K562 (cell line): ENCODE measurements around the gene ITGA3. TPM values are rescaled to one million over a fixed set of nuclear protein-coding genes. Genes with fewer than 3 reads are reported as not detected.

Experiments
- ATAC-seq: fragments of 200-7000 bp; cut with Tn5 transposase; 3 replicates; pipeline ENCODE4 v1.9.1; 2020; ENCODE audit warnings: moderate library complexity
- BruUV-seq: library from RNA; stranded (reverse); fragments of 400-500 nt; replicated peaks from 2 replicates; lab custom pipeline; 2021; lab: Mats Ljungman, UMichigan
- CTCF ChIA-PET: fragments of 300-600 bp; formaldehyde crosslinking; extraction: SDS; loops from one replicate; lab custom pipeline; 2021; ENCODE audit warnings: low intra/inter-chr PET ratio; lab: Yijun Ruan, JAX
- POLR2A ChIA-PET: fragments of 300-600, 350-650 bp; sonication (Branson Sonifier 250); formaldehyde crosslinking; extraction: SDS; loops from one replicate; lab custom pipeline; 2021; ENCODE audit warnings: antibody characterized with exemption, inconsistent platforms; lab: Yijun Ruan, JAX
- DNase-seq, 4 experiments: peaks; one replicate each; pipeline versions ENCODE4 v3.0.0 to v3.0.0-alpha.2; 2011 to 2018; ENCODE audit warnings: low spot score in 3 of 4, mixed read lengths in 3 of 4; ENCODE audit errors: extremely low read depth in 1 of 4
- FAIRE-seq: peaks from 2 replicates; lab custom pipeline; 2011; peaks lifted over from hg19 to GRCh38; lab: Jason Lieb, UNC
- H2AFZ ChIP-seq: 2 replicates; pipeline ENCODE4 v1.6.0; 2011; ENCODE audit warnings: low read depth, low read length, control low read depth, inconsistent platforms
- H3K27ac ChIP-seq: fragments of 200-600 bp; 3 replicates; pipeline ENCODE4 v1.8.0; 2011; ENCODE audit warnings: low read depth, mild to moderate bottlenecking, control low read depth, inconsistent platforms, low read length, moderate library complexity, mixed read lengths; ENCODE audit errors: extremely low read depth
- H3K27me3 ChIP-seq, 2 experiments: fragments of 300-600 bp in 1 of 2; 2 replicates in 1 of 2; 3 replicates in 1 of 2; pipeline versions ENCODE4 v1.6.0 to v1.8.0; 2011; ENCODE audit warnings: inconsistent platforms in 2 of 2, low read length in 2 of 2, mild to moderate bottlenecking in 1 of 2, mixed read lengths in 1 of 2, moderate library complexity in 1 of 2; ENCODE audit not compliant: control insufficient read depth in 2 of 2, insufficient read depth in 2 of 2
- H3K36me3 ChIP-seq: fragments of 300-600 bp; 3 replicates; pipeline ENCODE4 v1.8.0; 2011; ENCODE audit warnings: mild to moderate bottlenecking, low read length, inconsistent platforms; ENCODE audit not compliant: control insufficient read depth, insufficient read depth
- H3K4me1 ChIP-seq, 2 experiments: fragments of 200-600 bp in 1 of 2; replicated peaks in 1 of 2; 2 replicates in 1 of 2; 3 replicates in 1 of 2; pipeline versions ENCODE4 v1.5.1 to v1.8.0; 2011; ENCODE audit warnings: inconsistent platforms in 2 of 2, low read length in 2 of 2, mild to moderate bottlenecking in 1 of 2, mixed read lengths in 1 of 2, moderate library complexity in 1 of 2; ENCODE audit not compliant: control insufficient read depth in 2 of 2, insufficient read depth in 2 of 2
- H3K4me2 ChIP-seq: 2 replicates; pipeline ENCODE4 v1.6.1; 2011; ENCODE audit warnings: low read length, control low read depth, inconsistent platforms, mixed read lengths; ENCODE audit not compliant: insufficient read depth
- H3K4me3 ChIP-seq: fragments of 200-600 bp; sonication (generic), shearing (Covaris generic); 2 replicates; pipeline ENCODE4 v1.5.1; 2016; ENCODE audit warnings: control low read depth, inconsistent platforms
- H3K79me2 ChIP-seq: fragments of 200-600 bp; 3 replicates; pipeline ENCODE4 v1.8.0; 2011; ENCODE audit warnings: low read length, inconsistent platforms; ENCODE audit not compliant: control insufficient read depth, insufficient read depth
- H3K9ac ChIP-seq, 2 experiments: 2 replicates each; pipeline versions ENCODE4 v1.6.0 to v1.6.1; 2011; ENCODE audit warnings: low read depth in 2 of 2, low read length in 2 of 2, control low read depth in 1 of 2, inconsistent platforms in 1 of 2, mild to moderate bottlenecking in 1 of 2, mixed read lengths in 1 of 2; ENCODE audit not compliant: insufficient read depth in 1 of 2
- H3K9me1 ChIP-seq: one replicate; pipeline ENCODE4 v1.6.0; 2011; ENCODE audit warnings: inconsistent platforms, mild to moderate bottlenecking, low read length, moderate library complexity; ENCODE audit not compliant: control insufficient read depth, insufficient read depth
- H3K9me3 ChIP-seq: replicated peaks from 2 replicates; pipeline ENCODE4 v1.5.1; 2011; ENCODE audit warnings: low read depth, low read length, inconsistent platforms; ENCODE audit not compliant: control insufficient read depth, insufficient read depth
- H4K20me1 ChIP-seq: replicated peaks from 2 replicates; pipeline ENCODE4 v1.6.1; 2011; ENCODE audit warnings: low read length, inconsistent platforms, mixed read lengths; ENCODE audit not compliant: control insufficient read depth, insufficient read depth
- CBX5 ChIP-seq: IDR thresholded peaks from 2 replicates; pipeline ENCODE4 v1.6.1; 2014; ENCODE audit warnings: low read depth, borderline replicate concordance
- CCAR2 ChIP-seq: fragments of 200-400 bp; formaldehyde crosslinking; IDR thresholded peaks from 2 replicates; pipeline ENCODE4 v1.6.1; 2017; ENCODE audit warnings: mild to moderate bottlenecking, low read depth, low read length
- CREB3L1 ChIP-seq: fragments of 450-650 bp; IDR thresholded peaks from 2 replicates; pipeline ENCODE4 v1.6.1; 2014; ENCODE audit warnings: low read depth, mild to moderate bottlenecking, moderate library complexity, borderline replicate concordance
- ESRRB ChIP-seq: fragments of 250-450 bp; sonication (Bioruptor Pico); IDR thresholded peaks from 2 replicates; pipeline ENCODE4 v1.5.0; 2020; ENCODE audit warnings: mild to moderate bottlenecking, moderate library complexity, borderline replicate concordance
- FIP1L1 ChIP-seq: fragments of 200-400 bp; formaldehyde crosslinking; IDR thresholded peaks from 2 replicates; pipeline ENCODE4 v1.6.1; 2018; ENCODE audit warnings: mild to moderate bottlenecking, low read depth, low read length; ENCODE audit not compliant: poor library complexity, severe bottlenecking
- FOXP1 ChIP-seq: sonication (generic); formaldehyde crosslinking; IDR thresholded peaks from 2 replicates; pipeline ENCODE4 v1.8.0; 2022; ENCODE audit warnings: mild to moderate bottlenecking, missing genetic modification reagents
- ILK ChIP-seq: fragments of 450-650 bp; IDR thresholded peaks from 2 replicates; pipeline ENCODE4 v1.6.1; 2016; ENCODE audit warnings: missing genetic modification characterization, low read depth, mild to moderate bottlenecking, missing compliant biosample characterization, moderate library complexity, borderline replicate concordance
- MED1 ChIP-seq: sonication (generic); formaldehyde crosslinking; IDR thresholded peaks from 2 replicates; pipeline ENCODE4 v1.8.1; 2023; ENCODE audit warnings: missing genetic modification reagents, borderline replicate concordance
- NR1H2 ChIP-seq: sonication (generic); formaldehyde crosslinking; IDR thresholded peaks from 2 replicates; pipeline ENCODE4 v1.4.0; 2020; ENCODE audit warnings: mild to moderate bottlenecking, missing genetic modification reagents
- PCBP2 ChIP-seq: fragments of 200-400 bp; formaldehyde crosslinking; IDR thresholded peaks from 2 replicates; pipeline ENCODE4 v1.6.1; 2018; ENCODE audit warnings: low read length, low read depth, mild to moderate bottlenecking, moderate library complexity; ENCODE audit not compliant: poor library complexity, severe bottlenecking
- PYGO2 ChIP-seq: fragments of 450-650 bp; IDR thresholded peaks from 2 replicates; pipeline ENCODE4 v1.6.1; 2016; ENCODE audit warnings: mild to moderate bottlenecking, missing genetic modification characterization, moderate library complexity, missing compliant biosample characterization
- SETDB1 ChIP-seq: IDR thresholded peaks from one replicate; pipeline ENCODE4 v1.6.1; 2012; ENCODE audit warnings: low read length, control low read depth, inconsistent platforms
- SMAD2 ChIP-seq: fragments of 150-350 bp; IDR thresholded peaks from 2 replicates; pipeline ENCODE4 v1.6.1; 2014; ENCODE audit warnings: low read depth, mild to moderate bottlenecking, low read length
- SMC3 ChIP-seq: conservative IDR thresholded peaks from 2 replicates; pipeline ENCODE4 v1.6.1; 2011; ENCODE audit warnings: low read depth, low read length, improper control_type of control experiment; ENCODE audit not compliant: insufficient read depth
- YY1 ChIP-seq, 3 experiments: IDR thresholded peaks; 2 replicates each; pipeline ENCODE4 v1.6.1; 2011; ENCODE audit warnings: low read length in 2 of 3, mild to moderate bottlenecking in 2 of 3, moderate library complexity in 2 of 3, borderline replicate concordance in 1 of 3, control low read depth in 1 of 3, low read depth in 1 of 3; ENCODE audit not compliant: insufficient read depth in 3 of 3, insufficient replicate concordance in 2 of 3, control insufficient read depth in 1 of 3, insufficient read length in 1 of 3; ENCODE audit errors: extremely low read depth in 1 of 3
- ZKSCAN1 ChIP-seq: fragments of 150-350 bp; IDR thresholded peaks from 2 replicates; pipeline ENCODE4 v1.6.1; 2016; ENCODE audit warnings: low read depth, low read length
- ZMIZ1 ChIP-seq, 2 experiments: fragments of 150-350 bp in 1 of 2; IDR thresholded peaks; 2 replicates each; pipeline ENCODE4 v1.6.1; 2012 to 2016; ENCODE audit warnings: low read depth in 2 of 2, low read length in 2 of 2, mild to moderate bottlenecking in 1 of 2, moderate library complexity in 1 of 2
- ZNF75A ChIP-seq: fragments of 450-650 bp; formaldehyde crosslinking; IDR thresholded peaks from 2 replicates; pipeline ENCODE4 v1.4.0; 2020; ENCODE audit warnings: mild to moderate bottlenecking
- WGBS: fragments of 100-300 bp; shearing (Covaris generic); methylation state at CpG from one replicate; pipeline ENCODE4 v1.1.6; 2016; ENCODE audit warnings: low coverage, mixed read lengths; ENCODE audit not compliant: insufficient coverage; ENCODE audit errors: missing lambda C conversion rate; 5-methylcytosine and 5-hydroxymethylcytosine counted together
- in situ Hi-C: fragments of 300-500 bp; cut with MboI; formaldehyde crosslinking; loops from 4 replicates; pipeline ENCODE4 v1.15.0; 2018; ENCODE audit warnings: inconsistent platforms, mixed read lengths
- intact Hi-C: fragments of 100-400 bp; cut with micrococcal nuclease; formaldehyde crosslinking; loops from 2 replicates; pipeline ENCODE4 v1.14.2; 2022
- polyA plus RNA-seq, 8 experiments: library from polyadenylated mRNA; depleted of rRNA in 4 of 8; stranded (reverse) in 5 of 8; unstranded in 3 of 8; fragments of >200 nt; fragmentation: Nextera tagmentation in 2 of 8; fragmentation: Illumina TruSeq in 1 of 8; extraction: Ambion mirVana in 2 of 8; extraction: Trizol in 1 of 8; gene quantifications; 2 replicates each; pipeline versions ENCODE4 v1.2.1 to v1.2.3, GENCODE V29; 2011 to 2014; ENCODE audit warnings: inconsistent platforms in 1 of 8, missing spikeins in 1 of 8
- total RNA-seq, 7 experiments: library from RNA; depleted of rRNA in 6 of 7; stranded (reverse); fragments of >200 nt in 6 of 7; fragmentation: Illumina TruSeq in 2 of 7; extraction: Trizol in 2 of 7; gene quantifications; 2 replicates each; pipeline versions ENCODE4 v1.2.1 to v1.2.3, GENCODE V29; 2011 to 2021; ENCODE audit warnings: low replicate concordance in 1 of 7

ITGA3 gene
- total and polyA plus RNA-seq, 9 of the 15 experiments (the other 6 are each of a cell fraction or from before 2014, with no cell fraction given), result 0.03 to 0.75 (median 0.14) TPM; not detected in 2

GRCh38 chr17:50074227-50074626, 18.3 kb downstream of the ITGA3 start:
- Histone ChIP-seq H3K4me2 (no peak overlapping the region), H3K4me1 (peaks cover 0 to 12% of the 10 kb centered on the region in 2 experiments; a peak in 1 of 5 replicates), H3K9me1 (no peaks in the 10 kb centered on the region), H3K9ac (no peak overlapping the region; a peak in 1 of 4 replicates), H3K4me3 (no peak overlapping the region), H4K20me1 (peaks cover 9% of the 10 kb centered on the region; the same call in 1 of the 2 replicates), H3K9me3 (no peaks in the 10 kb centered on the region), H3K36me3 (no peaks in the 10 kb centered on the region), H3K27me3 (peaks cover 15 to 66% of the 10 kb centered on the region in 2 experiments), H3K79me2 (no peaks in the 10 kb centered on the region), H2AFZ (no peak overlapping the region), H3K27ac (no peak overlapping the region)
- ChIA-PET CTCF (no interaction called here), POLR2A (interaction anchor here (0.6 kb wide), 1 partner anchor 60 kb away, joined by 3 read pairs; no protein-coding TSS in a partner anchor)
- FAIRE-seq, result no peak
- intact Hi-C loops (no loop called here), in situ Hi-C loops (loop anchor here (10.0 kb wide), 1 partner anchor 509 kb away; no protein-coding TSS in a partner anchor)
- no TSS peak for BruUV-seq
- WGBS, result 9% methylated on average over 6 of the region's 6 CpGs
- ATAC-seq, result no peak
- no peak for DNase-seq
- TF ChIP-seq ZNF75A (CRISPR knock-in tag), result no peak
- no peak for TF ChIP-seq ILK (tag)
- TF ChIP-seq SMC3, result no peak
- no peak for TF ChIP-seq NR1H2
- no peak for TF ChIP-seq CBX5
- TF ChIP-seq FOXP1, result no peak
- no peak for TF ChIP-seq ESRRB (CRISPR knock-in tag)
- TF ChIP-seq PYGO2 (tag), result no peak
- TF ChIP-seq PCBP2, result no peak
- no peak for TF ChIP-seq SETDB1
- no peak for TF ChIP-seq CCAR2
- TF ChIP-seq FIP1L1, result no peak
- no peak for TF ChIP-seq ZKSCAN1
- no peak for TF ChIP-seq MED1 (CRISPR knock-in tag)
- no peak for TF ChIP-seq ZMIZ1 (IDR thresholded peaks at IDR 0.05; ENCODE audit: low read depth in 2 of 2, low read length in 2 of 2)
- no peak for TF ChIP-seq YY1 (IDR thresholded peaks at IDR 0.05; ENCODE audit: borderline replicate concordance in 1 of 3, control insufficient read depth in 1 of 3, extremely low read depth in 1 of 3, insufficient read depth in 3 of 3, insufficient read length in 1 of 3, insufficient replicate concordance in 2 of 3, low read depth in 1 of 3, low read length in 2 of 3)
- no peak for TF ChIP-seq CREB3L1
- TF ChIP-seq SMAD2, result no peak
